Tibial nerve (tissue), 3 donors: ENCODE results near the gene FBXO46.

ENCODE experiments used
- POLR2A ChIP-seq, 2 donors: fragments of 450-650 bp; IDR thresholded peaks; one replicate each; pipeline ENCODE4 v1.6.1; 2017; ENCODE audit warnings: antibody characterized with exemption in 2 of 2, mild to moderate bottlenecking in 2 of 2, moderate library complexity in 2 of 2
- TF ChIP-seq, protein P1 (sequence below), 5 experiments: fragments of 200-600 bp in 3 of 5; fragments of 450-650 bp in 2 of 5; sonication (generic) in 3 of 5; IDR thresholded peaks; one replicate each; pipeline ENCODE4 v1.5.1; 2016 to 2019; ENCODE audit warnings: antibody characterized with exemption in 5 of 5, mild to moderate bottlenecking in 3 of 5, moderate library complexity in 2 of 5

DNA sequence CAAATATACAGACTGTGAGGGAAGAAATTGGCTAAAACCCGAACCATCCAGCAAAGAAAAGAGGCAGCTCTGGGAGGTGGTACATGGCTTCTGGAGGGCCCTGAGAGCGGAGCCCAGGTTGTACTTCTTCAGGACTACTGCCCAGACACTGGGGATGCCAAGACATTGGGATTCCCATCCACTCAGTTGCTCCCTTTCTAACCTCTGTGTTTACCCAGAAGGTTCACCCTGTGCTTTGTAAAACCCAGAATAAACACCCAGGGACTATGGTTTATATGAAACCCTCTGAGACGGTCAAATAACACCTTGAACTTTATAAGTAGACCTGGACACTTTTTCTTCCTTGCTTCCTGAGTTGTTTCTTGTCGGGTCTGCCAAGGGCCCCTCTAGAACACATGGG is 12.3 kb upstream of the FBXO46 start:
- TF ChIP-seq, protein P1, sequence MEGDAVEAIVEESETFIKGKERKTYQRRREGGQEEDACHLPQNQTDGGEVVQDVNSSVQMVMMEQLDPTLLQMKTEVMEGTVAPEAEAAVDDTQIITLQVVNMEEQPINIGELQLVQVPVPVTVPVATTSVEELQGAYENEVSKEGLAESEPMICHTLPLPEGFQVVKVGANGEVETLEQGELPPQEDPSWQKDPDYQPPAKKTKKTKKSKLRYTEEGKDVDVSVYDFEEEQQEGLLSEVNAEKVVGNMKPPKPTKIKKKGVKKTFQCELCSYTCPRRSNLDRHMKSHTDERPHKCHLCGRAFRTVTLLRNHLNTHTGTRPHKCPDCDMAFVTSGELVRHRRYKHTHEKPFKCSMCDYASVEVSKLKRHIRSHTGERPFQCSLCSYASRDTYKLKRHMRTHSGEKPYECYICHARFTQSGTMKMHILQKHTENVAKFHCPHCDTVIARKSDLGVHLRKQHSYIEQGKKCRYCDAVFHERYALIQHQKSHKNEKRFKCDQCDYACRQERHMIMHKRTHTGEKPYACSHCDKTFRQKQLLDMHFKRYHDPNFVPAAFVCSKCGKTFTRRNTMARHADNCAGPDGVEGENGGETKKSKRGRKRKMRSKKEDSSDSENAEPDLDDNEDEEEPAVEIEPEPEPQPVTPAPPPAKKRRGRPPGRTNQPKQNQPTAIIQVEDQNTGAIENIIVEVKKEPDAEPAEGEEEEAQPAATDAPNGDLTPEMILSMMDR (IDR thresholded peaks at IDR 0.05), result no peak
- TF ChIP-seq POLR2A (IDR thresholded peaks at IDR 0.05), result no peak
